Measurements from ENCODE around the gene BTG4. TPM values are rescaled to one million over a fixed set of nuclear protein-coding genes. Genes with fewer than 3 reads are reported as not detected.

Gene BTG4
- not detected for total RNA-seq

- no peak for DNase-seq (ENCODE audit: low spot score)
- ATAC-seq: peak; percentile 18
Measured at GRCh38 chr11:111512296-111513239, at the start of gene BTG4. Gene BTG4 (minus strand): TSS chr11:111512386. CDS start chr11:111498776, 13,610 bp downstream.

- ATAC-seq (no peak), DNase-seq (ENCODE audit: low spot score) (no peak)
Measured at GRCh38 chr11:111561791-111562325, 49.7 kb upstream of the BTG4 start.

- ATAC-seq (no peak), DNase-seq (ENCODE audit: low spot score) (no peak)
Measured at GRCh38 chr11:111561306-111561705, 49.1 kb upstream of the BTG4 start.

GRCh38 chr11:111560800-111561199, 48.6 kb upstream of the BTG4 start:
- DNase-seq (ENCODE audit: low spot score) (no peak), ATAC-seq (no peak)

- no peak for ATAC-seq
- DNase-seq (ENCODE audit: low spot score): no peak
Measured at GRCh38 chr11:111559800-111560464, 47.7 kb upstream of the BTG4 start.

- DNase-seq (ENCODE audit: low spot score) (no peak), ATAC-seq (no peak)
Measured at GRCh38 chr11:111557425-111558111, 45.4 kb upstream of the BTG4 start.

GRCh38 chr11:111555255-111555654, 43.1 kb upstream of the BTG4 start:
- DNase-seq (ENCODE audit: low spot score) (no peak), ATAC-seq (no peak)

GRCh38 chr11:111554532-111554931, 42.3 kb upstream of the BTG4 start:
- DNase-seq (ENCODE audit: low spot score): no peak
- no peak for ATAC-seq

- no peak for ATAC-seq
- no peak for DNase-seq (ENCODE audit: low spot score)
Measured at GRCh38 chr11:111550258-111550657, 38.1 kb upstream of the BTG4 start.

- ATAC-seq: no peak
Measured at GRCh38 chr11:111549869-111550203, 37.6 kb upstream of the BTG4 start.

GRCh38 chr11:111549196-111549868, 37.1 kb upstream of the BTG4 start:
- no peak for ATAC-seq
- DNase-seq (ENCODE audit: low spot score): no peak

More at GRCh38 chr11:111549869-111550203, 37.6 kb upstream of the BTG4 start:
- no peak for DNase-seq (ENCODE audit: low spot score)

- DNase-seq (ENCODE audit: low spot score): no peak
- ATAC-seq: no peak
Measured at GRCh38 chr11:111548525-111548924, 36.3 kb upstream of the BTG4 start.

GRCh38 chr11:111542606-111543275, 30.6 kb upstream of the BTG4 start:
- no peak for DNase-seq (ENCODE audit: low spot score)
- no peak for ATAC-seq

- ATAC-seq (peak; percentile 48), DNase-seq (ENCODE audit: low spot score) (no peak)
Measured at GRCh38 chr11:111541254-111542061, 29.3 kb upstream of the BTG4 start.

GRCh38 chr11:111540937-111541253, 28.7 kb upstream of the BTG4 start:
- DNase-seq (ENCODE audit: low spot score) (no peak), ATAC-seq (peak; percentile 19)

- ATAC-seq: peak; percentile 48
- DNase-seq (ENCODE audit: low spot score): no peak
Measured at GRCh38 chr11:111540114-111540936, 28.1 kb upstream of the BTG4 start, which contains the start of gene LAYN. Gene LAYN (plus strand): TSS chr11:111540720. CDS start chr11:111540844, 124 bp downstream.

GRCh38 chr11:111539426-111540113, 27.4 kb upstream of the BTG4 start:
- ATAC-seq (no peak), DNase-seq (ENCODE audit: low spot score) (no peak)

Measured in left lobe of liver (tissue), 2 donors.